GM19023 (cell line): ENCODE results near the gene SDK1.
"Not testable (repeated sequence)": the region's sequence is repeated elsewhere in the genome, so short reads cannot be mapped to it uniquely, and the experiment has no call there.

Experiments
- ATAC-seq: cut with Tn5 transposase; IDR thresholded peaks from one replicate; pipeline ENCODE4 v1.9.1; 2021; ENCODE audit warnings: mild to moderate bottlenecking, moderate library complexity; ENCODE audit not compliant: unreplicated experiment

SDK1 gene

GRCh38 chr7:4226524-4226882, 925.5 kb downstream of the SDK1 start:
- ATAC-seq, result no peak

GRCh38 chr7:4227105-4228010, 926.3 kb downstream of the SDK1 start:
- no peak for ATAC-seq

GRCh38 chr7:4230352-4230751, 929.3 kb downstream of the SDK1 start:
- no peak for ATAC-seq

GRCh38 chr7:4233146-4233545, 932.1 kb downstream of the SDK1 start:
- no peak for ATAC-seq

GRCh38 chr7:4233621-4234497, 932.8 kb downstream of the SDK1 start:
- no peak for ATAC-seq

- ATAC-seq, result no peak
These were observed 933.4 kb downstream of the SDK1 start for GRCh38 chr7:4234498-4234855.

GRCh38 chr7:4234886-4235285, 933.8 kb downstream of the SDK1 start:
- ATAC-seq, result no peak

- no peak for ATAC-seq
These were observed 934.5 kb downstream of the SDK1 start for GRCh38 chr7:4235596-4235995.

GRCh38 chr7:4236389-4236788, 935.3 kb downstream of the SDK1 start:
- no peak for ATAC-seq

GRCh38 chr7:4236873-4237272, 935.8 kb downstream of the SDK1 start:
- not testable (repeated sequence) for ATAC-seq

- ATAC-seq, result no peak
These were observed 936.5 kb downstream of the SDK1 start for GRCh38 chr7:4237296-4238235.

- ATAC-seq, result no peak
These were observed 937.8 kb downstream of the SDK1 start for GRCh38 chr7:4238861-4239260.

- ATAC-seq, result no peak
These were observed 939.0 kb downstream of the SDK1 start for GRCh38 chr7:4240042-4240441.

- no peak for ATAC-seq
These were observed 939.7 kb downstream of the SDK1 start for GRCh38 chr7:4240520-4241303.

GRCh38 chr7:4241304-4241612, 940.2 kb downstream of the SDK1 start:
- no peak for ATAC-seq

GRCh38 chr7:4241791-4242190, 940.7 kb downstream of the SDK1 start:
- no peak for ATAC-seq

GRCh38 chr7:4242706-4243105, 941.7 kb downstream of the SDK1 start:
- ATAC-seq, result no peak

- ATAC-seq, result no peak
These were observed 943.0 kb downstream of the SDK1 start for GRCh38 chr7:4244041-4244440.

GRCh38 chr7:4244635-4245034, 943.6 kb downstream of the SDK1 start:
- no peak for ATAC-seq

- no peak for ATAC-seq
These were observed 944.2 kb downstream of the SDK1 start for GRCh38 chr7:4245135-4245865.
